ENCODE results near the gene IKBKG.
"Not testable (repeated sequence)": the region's sequence is repeated elsewhere in the genome, so short reads cannot be mapped to it uniquely, and the experiment has no call there.

IKBKG gene

GRCh38 chrX:154603438-154604430 lies 56.3 kb downstream of the IKBKG start:
- Histone ChIP-seq H3K4me1 (ENCODE audit: control insufficient read depth in 1 of 2, insufficient read depth in 2 of 2, low read length in 2 of 2) (no peaks in the 10 kb centered on the region), H3K36me3 (ENCODE audit: control insufficient read depth in 1 of 2, insufficient read depth in 2 of 2, low read length in 2 of 2) (no peaks in the 10 kb centered on the region), H3K27me3 (ENCODE audit: control insufficient read depth in 1 of 2, insufficient read depth in 2 of 2, low read length in 2 of 2) (no peaks in the 10 kb centered on the region), H3K27ac (ENCODE audit: low read depth, low read length) (no peak overlapping the region), H3K9ac (ENCODE audit: low read depth in 1 of 2, low read length in 2 of 2) (no peak overlapping the region), H3K9me3 (ENCODE audit: control insufficient read depth in 1 of 2, low read length in 2 of 2) (no peaks in the 10 kb centered on the region), H3K4me3 (ENCODE audit: low read depth in 1 of 2, low read length in 2 of 2) (no peak overlapping the region)

DNA sequence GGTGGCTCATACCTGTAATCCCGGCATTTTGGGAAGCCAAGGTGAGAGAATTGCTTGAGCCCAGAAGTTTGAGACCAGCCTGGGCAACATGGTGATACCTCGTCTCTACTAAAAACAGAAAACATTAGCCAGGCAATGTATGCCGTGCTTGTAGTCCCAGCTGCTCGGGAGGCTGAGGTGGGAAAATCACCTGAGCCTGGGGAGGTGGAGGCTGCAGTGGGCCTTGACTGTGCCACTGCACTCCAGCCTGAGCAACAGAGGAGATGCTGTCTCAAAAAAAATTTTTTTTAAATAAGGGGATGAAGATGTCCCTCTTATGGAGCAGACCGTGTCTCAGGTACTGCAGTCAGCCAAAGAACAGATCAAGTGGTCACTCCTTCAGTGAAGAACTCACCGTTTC lies 58.1 kb downstream of the IKBKG start:
- Histone ChIP-seq H3K4me1 (ENCODE audit: control insufficient read depth in 1 of 2, insufficient read depth in 2 of 2, low read length in 2 of 2) (no peaks in the 10 kb centered on the region), H3K36me3 (ENCODE audit: control insufficient read depth in 1 of 2, insufficient read depth in 2 of 2, low read length in 2 of 2) (no peaks in the 10 kb centered on the region), H3K9ac (ENCODE audit: low read depth in 1 of 2, low read length in 2 of 2) (no peak overlapping the region), H3K4me3 (ENCODE audit: low read depth in 1 of 2, low read length in 2 of 2) (no peak overlapping the region), H3K9me3 (ENCODE audit: control insufficient read depth in 1 of 2, low read length in 2 of 2) (no peaks in the 10 kb centered on the region), H3K27me3 (ENCODE audit: control insufficient read depth in 1 of 2, insufficient read depth in 2 of 2, low read length in 2 of 2) (no peaks in the 10 kb centered on the region), H3K27ac (ENCODE audit: low read depth, low read length) (no peak overlapping the region)

DNA sequence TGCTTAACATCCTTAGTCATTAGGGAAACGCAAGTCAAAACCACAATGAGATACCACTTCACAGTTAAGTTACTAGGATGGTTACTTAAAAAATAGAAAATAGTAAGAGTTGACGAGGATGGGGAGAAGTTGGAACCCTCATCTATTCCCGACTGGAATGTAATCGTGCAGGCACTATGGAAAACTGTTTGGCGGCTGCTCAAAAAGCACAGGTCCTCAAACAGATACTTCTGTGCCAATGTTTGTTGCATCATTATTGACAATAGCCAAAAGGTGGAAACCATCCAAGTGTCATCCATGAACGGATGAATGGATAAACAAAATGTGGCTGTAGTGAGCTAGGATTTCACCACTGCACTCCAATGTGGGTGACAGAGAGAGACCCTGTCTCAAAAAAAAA lies 60.0 kb downstream of the IKBKG start:
- no peaks in the 10 kb centered on the region for H3K4me1 ChIP-seq (ENCODE audit: control insufficient read depth in 1 of 2, insufficient read depth in 2 of 2, low read length in 2 of 2)
- no peaks in the 10 kb centered on the region for H3K9me3 ChIP-seq (ENCODE audit: control insufficient read depth in 1 of 2, low read length in 2 of 2)
- H3K4me3 ChIP-seq (ENCODE audit: low read depth in 1 of 2, low read length in 2 of 2), result no peak overlapping the region
- no peaks in the 10 kb centered on the region for H3K27me3 ChIP-seq (ENCODE audit: control insufficient read depth in 1 of 2, insufficient read depth in 2 of 2, low read length in 2 of 2)
- H3K36me3 ChIP-seq (ENCODE audit: control insufficient read depth in 1 of 2, insufficient read depth in 2 of 2, low read length in 2 of 2), result no peaks in the 10 kb centered on the region
- no peak overlapping the region for H3K9ac ChIP-seq (ENCODE audit: low read depth in 1 of 2, low read length in 2 of 2)
- no peak overlapping the region for H3K27ac ChIP-seq (ENCODE audit: low read depth, low read length)

- not testable (repeated sequence) for H3K36me3 ChIP-seq (ENCODE audit: control insufficient read depth in 1 of 2, insufficient read depth in 2 of 2, low read length in 2 of 2); H3K27me3 ChIP-seq (ENCODE audit: control insufficient read depth in 1 of 2, insufficient read depth in 2 of 2, low read length in 2 of 2); H3K9ac ChIP-seq (ENCODE audit: low read depth in 1 of 2, low read length in 2 of 2); H3K4me3 ChIP-seq (ENCODE audit: low read depth in 1 of 2, low read length in 2 of 2); H3K9me3 ChIP-seq (ENCODE audit: control insufficient read depth in 1 of 2, low read length in 2 of 2); H3K4me1 ChIP-seq (ENCODE audit: control insufficient read depth in 1 of 2, insufficient read depth in 2 of 2, low read length in 2 of 2); H3K27ac ChIP-seq (ENCODE audit: low read depth, low read length)
Observed at GRCh38 chrX:154607976-154608375, 60.6 kb downstream of the IKBKG start.

- H3K27ac ChIP-seq (ENCODE audit: low read depth, low read length); H3K4me1 ChIP-seq (ENCODE audit: control insufficient read depth in 1 of 2, insufficient read depth in 2 of 2, low read length in 2 of 2); H3K36me3 ChIP-seq (ENCODE audit: control insufficient read depth in 1 of 2, insufficient read depth in 2 of 2, low read length in 2 of 2); H3K9me3 ChIP-seq (ENCODE audit: control insufficient read depth in 1 of 2, low read length in 2 of 2); H3K9ac ChIP-seq (ENCODE audit: low read depth in 1 of 2, low read length in 2 of 2); H3K27me3 ChIP-seq (ENCODE audit: control insufficient read depth in 1 of 2, insufficient read depth in 2 of 2, low read length in 2 of 2); H3K4me3 ChIP-seq (ENCODE audit: low read depth in 1 of 2, low read length in 2 of 2): not testable (repeated sequence)
Observed at GRCh38 chrX:154608823-154609222, 61.4 kb downstream of the IKBKG start.

- not testable (repeated sequence) for H3K27ac ChIP-seq (ENCODE audit: low read depth, low read length); H3K9me3 ChIP-seq (ENCODE audit: control insufficient read depth in 1 of 2, low read length in 2 of 2); H3K4me1 ChIP-seq (ENCODE audit: control insufficient read depth in 1 of 2, insufficient read depth in 2 of 2, low read length in 2 of 2); H3K9ac ChIP-seq (ENCODE audit: low read depth in 1 of 2, low read length in 2 of 2); H3K27me3 ChIP-seq (ENCODE audit: control insufficient read depth in 1 of 2, insufficient read depth in 2 of 2, low read length in 2 of 2); H3K36me3 ChIP-seq (ENCODE audit: control insufficient read depth in 1 of 2, insufficient read depth in 2 of 2, low read length in 2 of 2); H3K4me3 ChIP-seq (ENCODE audit: low read depth in 1 of 2, low read length in 2 of 2)
Observed at GRCh38 chrX:154611146-154611545, 63.7 kb downstream of the IKBKG start.

DNA sequence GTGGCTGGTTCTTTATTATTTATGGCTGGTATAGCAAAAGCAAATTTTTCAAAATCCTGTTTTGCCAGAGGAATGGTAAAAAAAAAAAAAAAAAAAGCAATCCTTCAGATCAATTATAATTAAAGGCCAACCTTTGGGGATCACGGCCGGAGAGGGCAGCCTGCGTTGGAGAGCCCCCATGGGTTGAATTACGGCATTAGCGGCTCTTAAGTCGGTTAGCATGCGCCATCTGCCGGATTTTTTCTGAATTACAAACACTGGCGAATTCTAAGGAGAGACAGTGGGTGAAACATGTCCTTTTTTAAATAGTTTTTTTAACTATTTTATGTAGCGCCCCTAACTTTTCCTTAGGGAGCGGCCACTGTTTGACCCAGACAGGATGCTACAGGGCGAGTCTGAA lies 66.2 kb downstream of the IKBKG start:
- H3K27me3 ChIP-seq (ENCODE audit: control insufficient read depth in 1 of 2, insufficient read depth in 2 of 2, low read length in 2 of 2); H3K9ac ChIP-seq (ENCODE audit: low read depth in 1 of 2, low read length in 2 of 2): not testable (repeated sequence)

More for the DNA sequence above, 66.2 kb downstream of the IKBKG start:
- not testable (repeated sequence) for H3K27ac ChIP-seq (ENCODE audit: low read depth, low read length); H3K4me3 ChIP-seq (ENCODE audit: low read depth in 1 of 2, low read length in 2 of 2); H3K4me1 ChIP-seq (ENCODE audit: control insufficient read depth in 1 of 2, insufficient read depth in 2 of 2, low read length in 2 of 2); H3K36me3 ChIP-seq (ENCODE audit: control insufficient read depth in 1 of 2, insufficient read depth in 2 of 2, low read length in 2 of 2); H3K9me3 ChIP-seq (ENCODE audit: control insufficient read depth in 1 of 2, low read length in 2 of 2)

Data from duodenal mucosa (tissue), 2 donors.